ENCODE data around the gene EED.
"Not testable (repeated sequence)": the region's sequence is repeated elsewhere in the genome, so short reads cannot be mapped to it uniquely, and the experiment has no call there.

Gene EED

DNA sequence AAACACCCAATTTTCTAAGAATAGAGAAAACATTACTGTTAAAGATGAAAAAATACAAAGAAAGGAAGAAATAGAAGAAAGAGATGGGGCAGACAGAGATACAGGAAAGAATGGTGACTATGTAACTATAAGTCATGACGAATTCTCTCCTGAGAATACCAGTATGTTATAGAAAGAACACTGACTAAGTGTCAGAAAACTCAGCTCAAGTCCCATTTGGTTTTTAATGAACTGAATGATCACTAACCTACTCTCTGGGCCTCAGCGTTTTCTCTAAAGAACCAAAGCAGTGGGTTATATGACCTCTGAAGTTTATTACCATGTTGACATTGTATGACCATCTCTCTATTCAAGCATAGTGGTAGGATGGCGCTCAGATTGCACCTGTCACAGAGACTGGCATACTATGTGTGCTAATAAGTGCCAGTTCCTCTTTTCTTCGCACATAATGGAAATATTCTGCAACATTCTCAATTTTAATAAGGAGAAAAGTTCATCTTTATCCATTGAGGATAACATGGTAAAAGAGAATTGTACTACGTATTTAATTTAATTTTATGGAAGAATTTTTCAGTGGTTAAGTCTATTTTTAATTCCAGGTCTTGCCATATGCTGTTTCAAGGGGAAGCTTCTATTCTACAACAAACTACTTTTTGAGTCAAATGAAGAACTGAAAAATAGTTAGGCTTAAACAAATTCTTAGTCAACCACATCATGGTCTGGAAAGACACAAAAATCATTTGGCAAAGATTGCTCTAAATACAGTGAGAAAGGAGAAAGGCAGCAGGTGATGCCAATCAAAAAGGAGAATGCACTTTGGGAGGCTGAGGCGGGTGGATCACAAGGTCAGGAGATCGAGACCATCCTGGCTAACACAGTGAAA lies 25.0 kb upstream of the EED start:
- Histone ChIP-seq H3K27ac (ENCODE audit: low read length) (no peak overlapping the region), H3K4me1 (ENCODE audit: control insufficient read depth, insufficient read depth, low read length) (no peaks in the 10 kb centered on the region), H3K36me3 (ENCODE audit: control insufficient read depth in 2 of 2, insufficient read depth in 2 of 2, low read length in 2 of 2) (no peaks in the 10 kb centered on the region), H3K9me3 (ENCODE audit: control insufficient read depth in 2 of 2, low read length in 2 of 2) (no peaks in the 10 kb centered on the region), H3K27me3 (ENCODE audit: control insufficient read depth in 1 of 2, insufficient read depth in 2 of 2, low read length in 2 of 2) (no peaks in the 10 kb centered on the region), H3K9ac (ENCODE audit: low read length in 2 of 2) (no peak overlapping the region), H3K4me3 (ENCODE audit: low read length in 2 of 2) (no peak overlapping the region)

DNA sequence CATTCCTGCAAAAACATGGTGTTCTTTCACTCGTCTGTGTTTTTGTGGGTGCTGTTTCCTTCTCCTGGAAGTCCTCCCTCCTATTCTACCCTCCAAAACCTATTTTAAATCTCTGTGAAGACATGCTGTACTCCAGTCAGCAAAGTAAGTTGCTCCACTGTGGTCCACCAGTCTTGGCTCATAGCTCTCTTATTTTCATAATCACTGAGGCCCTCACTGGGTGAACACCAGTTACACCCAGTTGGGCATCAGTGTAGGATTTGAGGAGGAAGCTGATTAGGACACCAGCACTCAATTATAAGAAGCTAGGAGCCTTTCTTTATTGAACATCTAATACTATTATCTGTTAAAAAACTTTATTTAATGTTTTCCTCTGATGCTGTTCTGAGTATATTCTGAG lies 23.9 kb upstream of the EED start:
- no peaks in the 10 kb centered on the region for H3K27me3 ChIP-seq (ENCODE audit: control insufficient read depth in 1 of 2, insufficient read depth in 2 of 2, low read length in 2 of 2)

DNA sequence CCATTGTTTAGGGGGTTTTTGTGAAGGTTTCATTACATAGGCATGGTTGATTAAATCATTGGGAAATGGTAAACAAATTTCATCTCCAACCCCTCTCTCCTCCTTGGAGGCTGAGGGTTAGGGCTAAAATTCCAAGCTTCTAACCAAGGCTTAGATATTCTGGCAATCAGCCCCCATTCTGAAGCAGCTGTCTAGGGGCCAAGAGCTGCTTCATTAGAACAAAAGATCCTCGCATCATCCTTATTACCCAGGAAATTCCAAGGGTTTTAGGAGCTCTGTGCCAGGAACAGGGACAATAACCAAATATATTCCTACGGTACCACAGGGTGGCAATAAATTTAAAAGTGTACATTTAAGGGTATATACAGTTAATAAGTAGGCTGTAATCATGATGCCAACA lies 22.5 kb upstream of the EED start:
- no peak overlapping the region for H3K27ac ChIP-seq (ENCODE audit: low read length)
- H3K4me1 ChIP-seq (ENCODE audit: control insufficient read depth, insufficient read depth, low read length), result no peaks in the 10 kb centered on the region
- H3K27me3 ChIP-seq (ENCODE audit: control insufficient read depth in 1 of 2, insufficient read depth in 2 of 2, low read length in 2 of 2), result no peaks in the 10 kb centered on the region
- no peaks in the 10 kb centered on the region for H3K36me3 ChIP-seq (ENCODE audit: control insufficient read depth in 2 of 2, insufficient read depth in 2 of 2, low read length in 2 of 2)
- H3K4me3 ChIP-seq (ENCODE audit: low read length in 2 of 2), result no peak overlapping the region
- H3K9ac ChIP-seq (ENCODE audit: low read length in 2 of 2), result no peak overlapping the region
- H3K9me3 ChIP-seq (ENCODE audit: control insufficient read depth in 2 of 2, low read length in 2 of 2), result no peaks in the 10 kb centered on the region

More for the DNA sequence above, 23.9 kb upstream of the EED start:
- H3K27ac ChIP-seq (ENCODE audit: low read length), result no peak overlapping the region
- H3K36me3 ChIP-seq (ENCODE audit: control insufficient read depth in 2 of 2, insufficient read depth in 2 of 2, low read length in 2 of 2), result no peaks in the 10 kb centered on the region
- H3K9me3 ChIP-seq (ENCODE audit: control insufficient read depth in 2 of 2, low read length in 2 of 2), result no peaks in the 10 kb centered on the region
- no peaks in the 10 kb centered on the region for H3K4me1 ChIP-seq (ENCODE audit: control insufficient read depth, insufficient read depth, low read length)
- H3K4me3 ChIP-seq (ENCODE audit: low read length in 2 of 2), result no peak overlapping the region
- no peak overlapping the region for H3K9ac ChIP-seq (ENCODE audit: low read length in 2 of 2)

DNA sequence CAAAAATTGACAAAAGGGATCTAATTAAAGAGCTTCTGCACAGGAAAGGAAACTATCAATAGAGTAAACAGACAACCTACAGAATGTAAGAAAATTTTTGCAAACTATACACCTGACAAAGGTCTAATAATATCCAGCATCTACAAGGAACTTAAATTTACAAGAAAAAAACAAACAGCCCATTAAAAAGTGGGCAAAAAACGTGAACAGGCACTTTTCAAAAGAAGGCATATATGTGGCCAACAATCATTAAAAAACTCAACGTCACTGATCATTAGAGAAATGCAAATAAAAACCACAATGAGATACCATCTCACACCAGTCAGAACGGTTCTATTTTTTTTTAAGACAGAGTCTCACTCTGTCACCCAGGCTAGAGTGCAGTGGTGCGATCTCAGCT lies 20.0 kb upstream of the EED start:
- not testable (repeated sequence) for H3K4me3 ChIP-seq (ENCODE audit: low read length in 2 of 2); H3K36me3 ChIP-seq (ENCODE audit: control insufficient read depth in 2 of 2, insufficient read depth in 2 of 2, low read length in 2 of 2); H3K9ac ChIP-seq (ENCODE audit: low read length in 2 of 2); H3K27me3 ChIP-seq (ENCODE audit: control insufficient read depth in 1 of 2, insufficient read depth in 2 of 2, low read length in 2 of 2); H3K27ac ChIP-seq (ENCODE audit: low read length); H3K4me1 ChIP-seq (ENCODE audit: control insufficient read depth, insufficient read depth, low read length); H3K9me3 ChIP-seq (ENCODE audit: control insufficient read depth in 2 of 2, low read length in 2 of 2)

DNA sequence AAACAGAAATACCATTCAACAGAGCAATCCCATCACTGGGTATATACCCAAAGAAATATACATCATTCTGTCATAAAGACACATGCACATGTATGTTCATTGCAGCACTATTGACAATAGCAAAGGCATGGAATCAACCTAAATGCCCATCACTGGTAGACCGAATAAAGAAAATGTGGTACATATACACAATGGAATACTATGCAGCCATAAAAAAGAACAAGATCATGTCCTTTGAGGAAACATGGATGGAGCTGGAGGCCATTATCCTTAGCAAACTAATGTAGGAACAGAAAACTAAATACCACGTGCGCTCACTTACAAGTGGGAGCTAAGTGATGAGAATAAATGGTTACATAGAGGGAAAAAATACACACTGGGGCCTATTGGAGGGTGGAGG lies 19.2 kb upstream of the EED start:
- not testable (repeated sequence) for H3K27me3 ChIP-seq (ENCODE audit: control insufficient read depth in 1 of 2, insufficient read depth in 2 of 2, low read length in 2 of 2); H3K4me3 ChIP-seq (ENCODE audit: low read length in 2 of 2); H3K4me1 ChIP-seq (ENCODE audit: control insufficient read depth, insufficient read depth, low read length)

DNA sequence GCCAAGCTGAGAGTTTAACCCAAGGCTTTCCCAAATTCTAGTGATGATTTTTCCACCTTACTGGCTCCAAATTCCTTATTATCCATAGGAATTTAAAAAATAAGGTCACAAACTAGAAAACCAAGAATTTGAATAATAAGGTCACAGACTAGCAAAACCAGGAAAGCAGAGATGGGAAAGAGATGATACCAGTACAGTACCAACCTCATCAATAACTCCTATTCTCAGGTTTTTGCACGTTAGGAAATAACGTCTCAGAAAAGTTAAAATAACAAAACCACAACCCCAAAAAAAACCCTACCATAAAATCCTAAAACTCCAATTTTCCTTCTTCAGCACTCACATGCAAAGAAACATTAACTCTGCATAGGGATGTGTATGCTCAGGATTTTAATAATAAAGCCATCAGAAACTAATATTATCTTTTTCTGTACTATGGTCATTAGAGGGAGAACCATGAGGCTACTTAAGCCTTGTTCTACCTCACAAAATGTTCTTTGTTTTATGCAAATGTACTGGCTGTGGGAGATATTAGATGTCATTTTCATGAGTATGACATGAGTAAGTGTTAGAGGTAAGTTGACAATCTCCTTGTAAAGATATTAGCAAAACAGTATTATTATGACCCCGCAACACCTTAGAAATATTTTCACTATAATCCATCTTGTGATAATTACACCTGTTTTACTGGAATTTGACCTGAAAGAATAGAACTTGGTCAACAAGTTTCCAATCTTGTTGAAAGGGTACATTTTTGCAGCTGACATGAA lies 16.1 kb upstream of the EED start:
- Histone ChIP-seq H3K9ac (ENCODE audit: low read length in 2 of 2) (no peak overlapping the region), H3K4me3 (ENCODE audit: low read length in 2 of 2) (no peak overlapping the region), H3K4me1 (ENCODE audit: control insufficient read depth, insufficient read depth, low read length) (no peaks in the 10 kb centered on the region)

More for the DNA sequence above, 19.2 kb upstream of the EED start:
- not testable (repeated sequence) for H3K9me3 ChIP-seq (ENCODE audit: control insufficient read depth in 2 of 2, low read length in 2 of 2); H3K27ac ChIP-seq (ENCODE audit: low read length); H3K36me3 ChIP-seq (ENCODE audit: control insufficient read depth in 2 of 2, insufficient read depth in 2 of 2, low read length in 2 of 2); H3K9ac ChIP-seq (ENCODE audit: low read length in 2 of 2)

DNA sequence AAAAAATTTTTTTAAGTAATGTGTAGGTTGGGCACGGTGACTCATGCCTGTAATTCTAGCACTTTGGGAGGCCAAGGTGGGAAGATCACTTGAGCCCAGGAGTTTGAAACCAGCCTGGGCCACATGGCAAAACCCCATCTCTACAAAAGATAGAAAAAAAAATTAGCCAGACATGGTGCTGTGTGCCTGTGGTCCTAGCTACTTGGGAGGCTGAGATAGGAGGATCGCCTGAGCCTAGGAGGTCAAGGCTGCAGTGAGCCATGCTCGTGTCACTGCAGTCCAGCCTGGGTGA lies 15.6 kb upstream of the EED start:
- H3K27me3 ChIP-seq (ENCODE audit: control insufficient read depth in 1 of 2, insufficient read depth in 2 of 2, low read length in 2 of 2); H3K9me3 ChIP-seq (ENCODE audit: control insufficient read depth in 2 of 2, low read length in 2 of 2); H3K4me3 ChIP-seq (ENCODE audit: low read length in 2 of 2); H3K4me1 ChIP-seq (ENCODE audit: control insufficient read depth, insufficient read depth, low read length); H3K27ac ChIP-seq (ENCODE audit: low read length); H3K36me3 ChIP-seq (ENCODE audit: control insufficient read depth in 2 of 2, insufficient read depth in 2 of 2, low read length in 2 of 2); H3K9ac ChIP-seq (ENCODE audit: low read length in 2 of 2): not testable (repeated sequence)

More for the DNA sequence above, 16.1 kb upstream of the EED start:
- no peaks in the 10 kb centered on the region for H3K27me3 ChIP-seq (ENCODE audit: control insufficient read depth in 1 of 2, insufficient read depth in 2 of 2, low read length in 2 of 2)
- H3K27ac ChIP-seq (ENCODE audit: low read length), result no peak overlapping the region
- no peaks in the 10 kb centered on the region for H3K9me3 ChIP-seq (ENCODE audit: control insufficient read depth in 2 of 2, low read length in 2 of 2)
- no peaks in the 10 kb centered on the region for H3K36me3 ChIP-seq (ENCODE audit: control insufficient read depth in 2 of 2, insufficient read depth in 2 of 2, low read length in 2 of 2)

DNA sequence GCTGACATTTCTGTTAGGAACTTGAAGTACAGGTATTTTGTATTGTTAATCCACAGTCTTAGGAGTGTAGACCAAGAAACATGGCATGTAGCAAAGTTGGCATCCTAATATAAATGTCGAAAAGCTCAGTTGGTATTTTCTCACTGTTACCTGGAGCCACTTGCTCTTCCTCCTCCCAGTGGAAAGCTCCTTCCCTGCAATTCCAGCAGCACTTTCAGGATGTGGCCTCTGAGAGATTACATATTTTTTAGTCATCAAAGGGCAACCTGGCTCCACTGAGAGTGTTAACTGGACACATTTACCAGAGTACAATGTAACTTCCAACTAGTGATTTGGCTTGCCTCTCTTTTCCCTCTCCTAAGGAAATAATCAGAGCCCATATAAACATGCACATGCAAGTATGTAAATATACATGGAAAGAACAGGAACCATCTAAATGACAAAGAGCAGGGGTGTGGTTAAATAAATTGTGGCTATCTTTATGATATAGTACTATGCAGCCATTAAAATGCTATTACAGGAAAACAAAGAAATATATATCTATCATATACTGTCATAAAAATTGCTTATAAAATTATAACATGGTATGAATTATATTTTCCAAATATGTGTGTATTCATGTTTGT lies 14.3 kb upstream of the EED start:
- no peaks in the 10 kb centered on the region for H3K4me1 ChIP-seq (ENCODE audit: control insufficient read depth, insufficient read depth, low read length)
- H3K27me3 ChIP-seq (ENCODE audit: control insufficient read depth in 1 of 2, insufficient read depth in 2 of 2, low read length in 2 of 2), result no peaks in the 10 kb centered on the region

DNA sequence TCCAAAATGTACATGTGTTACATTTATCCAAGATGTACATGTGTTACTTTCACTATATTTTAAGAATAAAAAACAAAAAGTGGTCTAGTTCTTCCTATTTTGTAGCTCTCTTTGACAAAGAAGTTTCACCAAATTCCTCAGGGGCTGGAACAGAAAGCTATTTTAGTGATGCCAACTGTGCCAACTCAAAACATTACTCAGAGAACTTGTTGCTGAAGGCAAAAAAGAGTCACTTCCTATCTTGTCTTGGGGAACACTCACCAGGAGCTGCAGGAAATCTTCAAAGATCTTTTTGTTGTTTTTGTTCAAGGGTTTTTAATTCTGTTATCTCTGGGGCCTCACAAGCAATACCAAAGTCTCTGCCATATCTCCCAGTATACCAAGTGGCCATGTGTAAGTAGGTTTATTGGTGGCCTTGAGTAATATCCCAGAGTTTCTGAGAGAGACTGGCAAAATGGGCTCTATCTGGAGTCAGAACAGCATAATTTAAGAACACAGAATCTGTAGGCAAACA lies 13.6 kb upstream of the EED start:
- Histone ChIP-seq H3K4me3 (ENCODE audit: low read length in 2 of 2) (no peak overlapping the region), H3K9ac (ENCODE audit: low read length in 2 of 2) (no peak overlapping the region), H3K9me3 (ENCODE audit: control insufficient read depth in 2 of 2, low read length in 2 of 2) (no peaks in the 10 kb centered on the region), H3K27me3 (ENCODE audit: control insufficient read depth in 1 of 2, insufficient read depth in 2 of 2, low read length in 2 of 2) (no peaks in the 10 kb centered on the region), H3K4me1 (ENCODE audit: control insufficient read depth, insufficient read depth, low read length) (no peaks in the 10 kb centered on the region), H3K27ac (ENCODE audit: low read length) (no peak overlapping the region), H3K36me3 (ENCODE audit: control insufficient read depth in 2 of 2, insufficient read depth in 2 of 2, low read length in 2 of 2) (no peaks in the 10 kb centered on the region)

More for the DNA sequence above, 14.3 kb upstream of the EED start:
- H3K9ac ChIP-seq (ENCODE audit: low read length in 2 of 2), result no peak overlapping the region
- no peak overlapping the region for H3K27ac ChIP-seq (ENCODE audit: low read length)
- no peaks in the 10 kb centered on the region for H3K36me3 ChIP-seq (ENCODE audit: control insufficient read depth in 2 of 2, insufficient read depth in 2 of 2, low read length in 2 of 2)
- H3K4me3 ChIP-seq (ENCODE audit: low read length in 2 of 2), result no peak overlapping the region
- no peaks in the 10 kb centered on the region for H3K9me3 ChIP-seq (ENCODE audit: control insufficient read depth in 2 of 2, low read length in 2 of 2)

DNA sequence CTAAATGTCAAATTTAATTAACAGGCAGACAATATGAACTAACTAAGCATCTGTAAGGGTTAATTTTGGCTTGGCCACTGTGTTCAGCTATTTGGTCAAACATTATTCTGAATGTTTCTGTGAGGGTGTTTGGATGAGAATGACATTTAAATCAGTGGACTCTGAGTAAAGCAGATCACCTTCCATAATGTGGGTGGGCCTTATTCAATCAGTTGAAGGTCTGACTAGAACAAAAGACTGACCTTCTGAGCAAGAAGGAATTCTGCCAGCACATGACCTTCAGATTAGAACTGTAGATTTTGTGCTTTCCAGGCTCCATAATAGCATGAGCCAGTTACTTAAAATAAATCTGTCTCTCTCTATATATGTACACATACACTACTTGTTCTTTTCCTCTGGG lies 12.0 kb upstream of the EED start:
- Histone ChIP-seq H3K36me3 (ENCODE audit: control insufficient read depth in 2 of 2, insufficient read depth in 2 of 2, low read length in 2 of 2) (no peaks in the 10 kb centered on the region), H3K27ac (ENCODE audit: low read length) (no peak overlapping the region), H3K9me3 (ENCODE audit: control insufficient read depth in 2 of 2, low read length in 2 of 2) (no peaks in the 10 kb centered on the region), H3K9ac (ENCODE audit: low read length in 2 of 2) (no peak overlapping the region), H3K4me1 (ENCODE audit: control insufficient read depth, insufficient read depth, low read length) (no peaks in the 10 kb centered on the region), H3K4me3 (ENCODE audit: low read length in 2 of 2) (no peak overlapping the region), H3K27me3 (ENCODE audit: control insufficient read depth in 1 of 2, insufficient read depth in 2 of 2, low read length in 2 of 2) (no peaks in the 10 kb centered on the region)
